Measurements from ENCODE around the gene MPL.

DNA sequence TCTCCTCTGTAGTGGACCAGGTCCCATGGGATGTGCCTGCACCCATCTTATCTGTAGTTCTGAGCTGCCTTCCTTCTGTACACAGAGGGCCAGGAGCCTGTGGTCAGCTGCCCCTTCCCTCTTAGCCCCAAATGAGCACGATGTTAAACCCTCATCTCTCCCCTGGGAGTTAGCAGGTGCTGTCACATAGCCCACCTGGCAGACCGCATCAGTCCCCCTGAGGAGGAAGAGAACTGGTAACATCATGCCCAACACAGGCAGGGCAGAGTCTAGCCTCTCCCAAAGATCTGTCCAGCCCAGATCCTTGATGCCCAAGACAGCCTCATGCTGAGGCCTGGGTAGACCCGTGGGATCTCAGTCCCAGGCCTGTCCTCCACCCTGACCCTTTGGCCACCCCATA is 32.2 kb upstream of the MPL start:
- TF ChIP-seq POLR2A (IDR thresholded peaks at IDR 0.05) (no peak), POLR2AphosphoS5 (IDR thresholded peaks at IDR 0.05) (no peak), EP300 (IDR thresholded peaks at IDR 0.05) (no peak)
- TF ChIP-seq, protein P1, sequence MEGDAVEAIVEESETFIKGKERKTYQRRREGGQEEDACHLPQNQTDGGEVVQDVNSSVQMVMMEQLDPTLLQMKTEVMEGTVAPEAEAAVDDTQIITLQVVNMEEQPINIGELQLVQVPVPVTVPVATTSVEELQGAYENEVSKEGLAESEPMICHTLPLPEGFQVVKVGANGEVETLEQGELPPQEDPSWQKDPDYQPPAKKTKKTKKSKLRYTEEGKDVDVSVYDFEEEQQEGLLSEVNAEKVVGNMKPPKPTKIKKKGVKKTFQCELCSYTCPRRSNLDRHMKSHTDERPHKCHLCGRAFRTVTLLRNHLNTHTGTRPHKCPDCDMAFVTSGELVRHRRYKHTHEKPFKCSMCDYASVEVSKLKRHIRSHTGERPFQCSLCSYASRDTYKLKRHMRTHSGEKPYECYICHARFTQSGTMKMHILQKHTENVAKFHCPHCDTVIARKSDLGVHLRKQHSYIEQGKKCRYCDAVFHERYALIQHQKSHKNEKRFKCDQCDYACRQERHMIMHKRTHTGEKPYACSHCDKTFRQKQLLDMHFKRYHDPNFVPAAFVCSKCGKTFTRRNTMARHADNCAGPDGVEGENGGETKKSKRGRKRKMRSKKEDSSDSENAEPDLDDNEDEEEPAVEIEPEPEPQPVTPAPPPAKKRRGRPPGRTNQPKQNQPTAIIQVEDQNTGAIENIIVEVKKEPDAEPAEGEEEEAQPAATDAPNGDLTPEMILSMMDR (IDR thresholded peaks at IDR 0.05), result no peak

All from upper lobe of left lung (tissue), 4 donors.